ENCODE results near the gene ACAP2. TPM values are rescaled to one million over a fixed set of nuclear protein-coding genes. Genes with fewer than 3 reads are reported as not detected.

The ACAP2 gene
- total and polyA plus RNA-seq, 4 donors, result 4.5 to 28.5 (median 23.3) TPM

DNA sequence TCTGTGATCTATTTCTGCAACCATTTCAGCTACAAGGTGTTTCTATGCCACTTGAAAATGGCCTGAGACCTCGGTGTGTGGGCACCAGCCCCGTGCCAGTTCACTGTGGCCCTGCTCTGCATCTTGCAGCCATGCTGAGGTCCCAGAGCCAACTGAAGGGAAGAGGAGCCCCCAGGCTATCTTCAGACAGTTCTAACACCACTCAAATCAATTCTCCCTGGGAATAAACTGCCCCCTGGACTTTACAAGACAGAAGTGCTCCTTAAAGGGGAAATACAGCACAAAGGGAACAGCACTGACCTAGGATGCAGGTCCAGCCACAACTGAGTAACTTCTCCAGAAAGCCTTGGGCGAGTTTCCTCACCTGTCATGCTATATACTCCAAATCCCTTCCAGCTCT lies 175.7 kb downstream of the ACAP2 start:
- no peak for TF ChIP-seq SP1 (IDR thresholded peaks at IDR 0.05)
- no peak for TF ChIP-seq HNF4G (IDR thresholded peaks at IDR 0.05)
- no peak for TF ChIP-seq REST (IDR thresholded peaks at IDR 0.05)
- TF ChIP-seq, protein P1, sequence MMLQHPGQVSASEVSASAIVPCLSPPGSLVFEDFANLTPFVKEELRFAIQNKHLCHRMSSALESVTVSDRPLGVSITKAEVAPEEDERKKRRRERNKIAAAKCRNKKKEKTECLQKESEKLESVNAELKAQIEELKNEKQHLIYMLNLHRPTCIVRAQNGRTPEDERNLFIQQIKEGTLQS (IDR thresholded peaks at IDR 0.05), result no peak
- no peak for TF ChIP-seq TAF1 (conservative IDR thresholded peaks at IDR 0.05)
- no peak for TF ChIP-seq RAD21 (IDR thresholded peaks at IDR 0.05)
- TF ChIP-seq CTCF (IDR thresholded peaks at IDR 0.05; ENCODE audit: low read depth, low read length, missing input control), result no peak
- no peak for TF ChIP-seq GABPA (IDR thresholded peaks at IDR 0.05 in 1 of 2, conservative IDR thresholded peaks at IDR 0.05 in 1 of 2)
- H3K9ac ChIP-seq (ENCODE audit: low read depth in 1 of 2, low read length in 2 of 2), result no peak overlapping the region
- no peaks in the 10 kb centered on the region for H3K9me3 ChIP-seq (ENCODE audit: control insufficient read depth in 4 of 4, low read length in 3 of 4)
- H3K27me3 ChIP-seq (ENCODE audit: control insufficient read depth in 4 of 4, insufficient read depth in 4 of 4, low read length in 3 of 4), result no peaks in the 10 kb centered on the region
- DNase-seq (ENCODE audit: low spot score), result no peak
- peaks cover 3 to 22% (median 20%) of the 10 kb centered on the region in 4 donors for H3K4me1 ChIP-seq (ENCODE audit: control insufficient read depth in 4 of 4, insufficient read depth in 4 of 4, low read length in 3 of 4)
- H3K27ac ChIP-seq (ENCODE audit: low read depth in 1 of 2, low read length in 2 of 2), result no peak overlapping the region
- no peaks in the 10 kb centered on the region for H3K36me3 ChIP-seq (ENCODE audit: control insufficient read depth in 4 of 4, insufficient read depth in 3 of 4, low read depth in 1 of 4, low read length in 3 of 4)
- no peak overlapping the region for H3K4me3 ChIP-seq (ENCODE audit: low read depth in 1 of 3, low read length in 3 of 3)
- WGBS, result 94% methylated on average over 3 of the region's 3 CpGs

- Histone ChIP-seq H3K9me3 (ENCODE audit: control insufficient read depth in 4 of 4, low read length in 3 of 4) (no peaks in the 10 kb centered on the region), H3K27me3 (ENCODE audit: control insufficient read depth in 4 of 4, insufficient read depth in 4 of 4, low read length in 3 of 4) (no peaks in the 10 kb centered on the region), H3K4me3 (ENCODE audit: low read depth in 1 of 3, low read length in 3 of 3) (no peak overlapping the region), H3K27ac (ENCODE audit: low read depth in 1 of 2, low read length in 2 of 2) (no peak overlapping the region), H3K9ac (ENCODE audit: low read depth in 1 of 2, low read length in 2 of 2) (no peak overlapping the region), H3K4me1 (ENCODE audit: control insufficient read depth in 4 of 4, insufficient read depth in 4 of 4, low read length in 3 of 4) (peaks cover 3 to 16% (median 14%) of the 10 kb centered on the region in 4 donors), H3K36me3 (ENCODE audit: control insufficient read depth in 4 of 4, insufficient read depth in 3 of 4, low read depth in 1 of 4, low read length in 3 of 4) (no peaks in the 10 kb centered on the region)
- TF ChIP-seq, protein P2, sequence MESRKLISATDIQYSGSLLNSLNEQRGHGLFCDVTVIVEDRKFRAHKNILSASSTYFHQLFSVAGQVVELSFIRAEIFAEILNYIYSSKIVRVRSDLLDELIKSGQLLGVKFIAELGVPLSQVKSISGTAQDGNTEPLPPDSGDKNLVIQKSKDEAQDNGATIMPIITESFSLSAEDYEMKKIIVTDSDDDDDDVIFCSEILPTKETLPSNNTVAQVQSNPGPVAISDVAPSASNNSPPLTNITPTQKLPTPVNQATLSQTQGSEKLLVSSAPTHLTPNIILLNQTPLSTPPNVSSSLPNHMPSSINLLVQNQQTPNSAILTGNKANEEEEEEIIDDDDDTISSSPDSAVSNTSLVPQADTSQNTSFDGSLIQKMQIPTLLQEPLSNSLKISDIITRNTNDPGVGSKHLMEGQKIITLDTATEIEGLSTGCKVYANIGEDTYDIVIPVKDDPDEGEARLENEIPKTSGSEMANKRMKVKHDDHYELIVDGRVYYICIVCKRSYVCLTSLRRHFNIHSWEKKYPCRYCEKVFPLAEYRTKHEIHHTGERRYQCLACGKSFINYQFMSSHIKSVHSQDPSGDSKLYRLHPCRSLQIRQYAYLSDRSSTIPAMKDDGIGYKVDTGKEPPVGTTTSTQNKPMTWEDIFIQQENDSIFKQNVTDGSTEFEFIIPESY (IDR thresholded peaks at IDR 0.05), result no peak
- TF ChIP-seq EGR1 (IDR thresholded peaks at IDR 0.05; ENCODE audit: low read depth in 2 of 2) (no peak), NR2F2 (IDR thresholded peaks at IDR 0.05) (no peak), SP1 (IDR thresholded peaks at IDR 0.05) (no peak), CTCF (IDR thresholded peaks at IDR 0.05; ENCODE audit: low read depth, low read length, missing input control) (no peak), YY1 (IDR thresholded peaks at IDR 0.05) (no peak)
- 95% methylated on average over 5 of the region's 5 CpGs for WGBS
- DNase-seq (ENCODE audit: low spot score), result no peak
Observed at GRCh38 chr3:195266428-195266827, 176.4 kb downstream of the ACAP2 start.

Data from liver (tissue), 9 donors.